Suppressor macrophage treated with lipopolysaccharide for 1 hour (primary cell): ENCODE data around the gene GOLT1A.

Experiments
- DNase-seq, 3 donors: peaks; one replicate each; pipeline ENCODE4 v3.0.0-alpha.2; 2020 to 2022

The GOLT1A gene

GRCh38 chr1:204153667-204154066, 60.1 kb downstream of the GOLT1A start:
- no peak for DNase-seq

- no peak for DNase-seq
These were observed 61.3 kb downstream of the GOLT1A start for GRCh38 chr1:204152310-204153044.

DNA sequence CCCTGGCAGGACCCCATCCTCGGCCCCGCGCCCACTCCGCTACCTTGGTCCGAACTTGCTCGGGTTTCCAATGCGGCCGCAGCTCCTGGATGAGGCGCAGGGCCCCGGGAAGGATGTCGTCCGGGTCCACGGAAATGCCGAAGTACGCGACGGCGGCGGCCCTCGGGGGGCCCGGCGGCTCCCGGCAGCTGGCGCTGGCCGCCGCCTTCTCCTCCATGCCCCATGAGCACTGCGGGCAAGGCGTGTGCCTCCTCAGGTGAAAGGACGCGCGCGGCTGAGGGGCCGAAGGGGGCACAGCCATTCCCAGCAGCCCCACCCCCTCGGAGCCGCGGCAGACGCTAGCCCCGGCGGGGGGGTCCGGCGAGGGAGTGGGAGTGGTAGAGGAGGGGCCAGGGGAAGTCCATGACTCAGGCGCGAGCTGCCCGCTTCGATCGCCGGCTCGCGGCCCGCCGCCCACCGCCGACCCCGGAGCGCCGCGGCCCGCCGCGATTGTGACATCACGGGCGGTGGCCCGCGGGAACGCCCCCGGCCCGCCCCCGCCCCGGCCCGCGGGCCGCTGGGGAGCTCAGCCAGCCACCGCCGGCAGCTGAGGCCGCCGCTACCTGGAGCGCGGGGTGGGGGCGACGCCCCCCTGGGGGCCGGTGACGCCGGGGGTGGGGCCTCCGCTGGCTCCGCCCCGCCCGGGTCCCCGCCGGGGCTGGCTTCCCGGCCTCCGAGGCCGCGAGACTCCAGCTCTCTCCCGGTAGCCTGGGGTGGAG, 62.1 kb downstream of the GOLT1A start, which contains the start of gene ETNK2:
Gene ETNK2, minus strand, starts transcription at position 493 of the 758 bp plus-strand sequence. Its CDS starts 192 bp downstream, at position 301.
- peak; percentile 51 to 72 (median 63) for DNase-seq

GRCh38 chr1:204150702-204151551, 62.9 kb downstream of the GOLT1A start:
- DNase-seq, result no peak

GRCh38 chr1:204149635-204150565, 63.9 kb downstream of the GOLT1A start:
- DNase-seq, result no peak

- DNase-seq, result no peak
These were observed 64.7 kb downstream of the GOLT1A start for GRCh38 chr1:204149107-204149506.
